Keratinocyte (primary cell): ENCODE data around the gene TSHZ2. TPM values are rescaled to one million over a fixed set of nuclear protein-coding genes. Genes with fewer than 3 reads are reported as not detected.

ENCODE experiments used
- DNase-seq: peaks from one replicate; pipeline ENCODE4 v3.0.0-alpha.2; 2011; ENCODE audit warnings: low read depth, missing footprints, low spot score
- FAIRE-seq: peaks from 2 replicates; lab custom pipeline; 2011; peaks lifted over from hg19 to GRCh38; lab: Jason Lieb, UNC
- H2AFZ ChIP-seq: 2 replicates; pipeline ENCODE4 v1.6.0; 2012; ENCODE audit warnings: low read length, control low read depth, inconsistent platforms; ENCODE audit not compliant: control insufficient read depth
- H3K27ac ChIP-seq: 2 replicates; pipeline ENCODE4 v1.5.1; 2011; ENCODE audit warnings: low read length; ENCODE audit not compliant: control insufficient read depth, insufficient read depth
- H3K27me3 ChIP-seq: 3 replicates; pipeline ENCODE4 v1.6.0; 2011; ENCODE audit warnings: low read length; ENCODE audit not compliant: control insufficient read depth, insufficient read depth; ENCODE audit errors: extremely low read depth
- H3K36me3 ChIP-seq, 2 experiments: 2 replicates in 1 of 2; 3 replicates in 1 of 2; pipeline ENCODE4 v1.5.1; 2011; ENCODE audit warnings: low read length in 2 of 2, mild to moderate bottlenecking in 1 of 2; ENCODE audit not compliant: control insufficient read depth in 2 of 2, insufficient read depth in 2 of 2; ENCODE audit errors: extremely low read depth in 1 of 2
- H3K4me1 ChIP-seq: 3 replicates; pipeline ENCODE4 v1.5.1; 2011; ENCODE audit warnings: low read length; ENCODE audit not compliant: control insufficient read depth, insufficient read depth; ENCODE audit errors: extremely low read depth
- H3K4me2 ChIP-seq: 3 replicates; pipeline ENCODE4 v1.6.0; 2011; ENCODE audit warnings: low read depth, low read length; ENCODE audit not compliant: control insufficient read depth, insufficient read depth; ENCODE audit errors: extremely low read depth
- H3K4me3 ChIP-seq, 3 experiments: fragments of 200-600 bp in 1 of 3; sonication (generic) in 1 of 3; 2 replicates in 2 of 3; 3 replicates in 1 of 3; pipeline ENCODE4 v1.5.1; 2011 to 2016; ENCODE audit warnings: low read length in 3 of 3, mild to moderate bottlenecking in 3 of 3, control low read depth in 2 of 3, inconsistent platforms in 1 of 3, low read depth in 1 of 3, mixed read lengths in 1 of 3, mixed run types in 1 of 3, moderate library complexity in 1 of 3; ENCODE audit not compliant: control insufficient read depth in 2 of 3, insufficient read depth in 2 of 3; ENCODE audit errors: extremely low read depth in 1 of 3
- H3K79me2 ChIP-seq: 2 replicates; pipeline ENCODE4 v1.6.0; 2012; ENCODE audit warnings: low read length; ENCODE audit not compliant: control insufficient read depth, insufficient read depth
- H3K9ac ChIP-seq: 3 replicates; pipeline ENCODE4 v1.6.0; 2011; ENCODE audit warnings: low read length; ENCODE audit not compliant: control insufficient read depth, insufficient read depth; ENCODE audit errors: extremely low read depth
- H3K9me1 ChIP-seq: 3 replicates; pipeline ENCODE4 v1.6.0; 2011; ENCODE audit warnings: low read length; ENCODE audit not compliant: control insufficient read depth, insufficient read depth; ENCODE audit errors: extremely low read depth
- H3K9me3 ChIP-seq: 2 replicates; pipeline ENCODE4 v1.5.1; 2012; ENCODE audit warnings: low read depth, low read length; ENCODE audit not compliant: control insufficient read depth
- H4K20me1 ChIP-seq: 3 replicates; pipeline ENCODE4 v1.6.0; 2011; ENCODE audit warnings: low read length; ENCODE audit not compliant: control insufficient read depth, insufficient read depth; ENCODE audit errors: extremely low read depth
- CTCF ChIP-seq, 3 experiments: IDR thresholded peaks in 1 of 3; conservative IDR thresholded peaks in 1 of 3; optimal IDR thresholded peaks in 1 of 3; 2 replicates in 2 of 3; 3 replicates in 1 of 3; pipeline versions ENCODE3 to v1.5.1; 2011; ENCODE audit warnings: low read length in 3 of 3, mild to moderate bottlenecking in 3 of 3, moderate library complexity in 2 of 3, control low read depth in 1 of 3, inconsistent platforms in 1 of 3; ENCODE audit not compliant: insufficient read depth in 2 of 3; ENCODE audit errors: extremely low read depth in 1 of 3
- EZH2 ChIP-seq: IDR thresholded peaks from one replicate; pipeline ENCODE4 v1.6.1; 2012; ENCODE audit warnings: inconsistent platforms, mild to moderate bottlenecking, low read length, moderate library complexity
- dilution Hi-C: fragments of 300-500 bp; cut with MboI; formaldehyde crosslinking; loops from one replicate; pipeline ENCODE4 v1.7.0; 2020; ENCODE audit warnings: low sequenced_read_pairs; ENCODE audit not compliant: extremely low pct_ligation_motif_present
- polyA plus RNA-seq, 5 experiments: library from polyadenylated mRNA; depleted of rRNA in 3 of 5; stranded (reverse) in 3 of 5; stranded (forward) in 1 of 5; unstranded in 1 of 5; fragments of >200 nt; gene quantifications; 1 replicate in 1 of 5; 2 replicates in 3 of 5; 3 replicates in 1 of 5; pipeline versions ENCODE4 v1.2.1 to v1.2.3, GENCODE V29; 2011 to 2012; ENCODE audit warnings: missing spikeins in 2 of 5, low read depth in 1 of 5, low replicate concordance in 1 of 5

TSHZ2 gene
- polyA plus RNA-seq, 1 donor (not counting 4 experiments of a cell fraction or from before 2014, with no cell fraction given) = 1.1 TPM

- DNase-seq = no peak
- Histone ChIP-seq H3K27me3 (no peaks in the 10 kb centered on the region), H3K4me3 (no peak overlapping the region), H3K4me1 (no peaks in the 10 kb centered on the region), H3K4me2 (no peak overlapping the region), H3K9me3 (no peaks in the 10 kb centered on the region), H3K27ac (no peak overlapping the region), H3K9me1 (no peaks in the 10 kb centered on the region), H2AFZ (no peak overlapping the region), H3K36me3 (no peaks in the 10 kb centered on the region), H4K20me1 (no peaks in the 10 kb centered on the region), H3K79me2 (no peaks in the 10 kb centered on the region), H3K9ac (no peak overlapping the region)
- TF ChIP-seq CTCF (optimal IDR thresholded peaks at IDR 0.05 in 1 of 3, IDR thresholded peaks at IDR 0.05 in 1 of 3, conservative IDR thresholded peaks at IDR 0.05 in 1 of 3; ENCODE audit: extremely low read depth in 1 of 3, insufficient read depth in 2 of 3, low read length in 3 of 3) (no peak), EZH2 (no peak)
- FAIRE-seq = no peak
- dilution Hi-C loops = no loop called here
Measured at GRCh38 chr20:53425941-53426340, 453.8 kb downstream of the TSHZ2 start.

GRCh38 chr20:53426766-53427312 is 454.7 kb downstream of the TSHZ2 start:
- Histone ChIP-seq H3K4me1 (no peaks in the 10 kb centered on the region), H3K9me3 (no peaks in the 10 kb centered on the region), H3K36me3 (no peaks in the 10 kb centered on the region), H3K9ac (no peak overlapping the region), H3K4me3 (no peak overlapping the region), H3K9me1 (no peaks in the 10 kb centered on the region), H3K4me2 (no peak overlapping the region), H2AFZ (no peak overlapping the region), H3K27me3 (no peaks in the 10 kb centered on the region), H3K27ac (no peak overlapping the region), H3K79me2 (no peaks in the 10 kb centered on the region), H4K20me1 (no peaks in the 10 kb centered on the region)
- no peak for FAIRE-seq
- dilution Hi-C loops = no loop called here
- no peak for DNase-seq
- TF ChIP-seq CTCF (optimal IDR thresholded peaks at IDR 0.05 in 1 of 3, IDR thresholded peaks at IDR 0.05 in 1 of 3, conservative IDR thresholded peaks at IDR 0.05 in 1 of 3; ENCODE audit: extremely low read depth in 1 of 3, insufficient read depth in 2 of 3, low read length in 3 of 3) (no peak), EZH2 (no peak)
